Measurements from ENCODE around the gene USH2A.

The USH2A gene

DNA sequence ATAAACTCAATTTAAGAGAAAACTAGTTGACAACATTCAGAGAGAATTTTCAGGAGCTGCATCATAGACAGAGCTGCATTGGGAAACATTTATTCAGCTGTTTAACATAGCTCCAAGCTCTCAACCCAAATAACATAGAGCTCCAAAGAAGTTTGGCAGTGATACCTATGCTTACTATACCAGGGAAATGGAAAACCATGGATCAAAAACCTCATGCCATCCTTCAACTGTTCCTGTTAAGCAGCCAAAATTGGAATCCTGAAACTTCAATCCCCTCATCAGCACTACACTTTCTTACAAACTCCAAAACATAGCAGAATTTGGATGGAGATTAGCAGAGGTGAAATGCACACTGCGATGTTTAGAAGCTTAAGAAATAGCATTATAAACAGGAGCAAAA, 164.4 kb downstream of the USH2A start:
- no peak for DNase-seq (ENCODE audit: low read depth)
- H3K4me3 ChIP-seq (ENCODE audit: low read length) = no peak overlapping the region
- TF ChIP-seq, protein P1, sequence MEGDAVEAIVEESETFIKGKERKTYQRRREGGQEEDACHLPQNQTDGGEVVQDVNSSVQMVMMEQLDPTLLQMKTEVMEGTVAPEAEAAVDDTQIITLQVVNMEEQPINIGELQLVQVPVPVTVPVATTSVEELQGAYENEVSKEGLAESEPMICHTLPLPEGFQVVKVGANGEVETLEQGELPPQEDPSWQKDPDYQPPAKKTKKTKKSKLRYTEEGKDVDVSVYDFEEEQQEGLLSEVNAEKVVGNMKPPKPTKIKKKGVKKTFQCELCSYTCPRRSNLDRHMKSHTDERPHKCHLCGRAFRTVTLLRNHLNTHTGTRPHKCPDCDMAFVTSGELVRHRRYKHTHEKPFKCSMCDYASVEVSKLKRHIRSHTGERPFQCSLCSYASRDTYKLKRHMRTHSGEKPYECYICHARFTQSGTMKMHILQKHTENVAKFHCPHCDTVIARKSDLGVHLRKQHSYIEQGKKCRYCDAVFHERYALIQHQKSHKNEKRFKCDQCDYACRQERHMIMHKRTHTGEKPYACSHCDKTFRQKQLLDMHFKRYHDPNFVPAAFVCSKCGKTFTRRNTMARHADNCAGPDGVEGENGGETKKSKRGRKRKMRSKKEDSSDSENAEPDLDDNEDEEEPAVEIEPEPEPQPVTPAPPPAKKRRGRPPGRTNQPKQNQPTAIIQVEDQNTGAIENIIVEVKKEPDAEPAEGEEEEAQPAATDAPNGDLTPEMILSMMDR (conservative IDR thresholded peaks at IDR 0.05; ENCODE audit: low read length) = no peak

DNA sequence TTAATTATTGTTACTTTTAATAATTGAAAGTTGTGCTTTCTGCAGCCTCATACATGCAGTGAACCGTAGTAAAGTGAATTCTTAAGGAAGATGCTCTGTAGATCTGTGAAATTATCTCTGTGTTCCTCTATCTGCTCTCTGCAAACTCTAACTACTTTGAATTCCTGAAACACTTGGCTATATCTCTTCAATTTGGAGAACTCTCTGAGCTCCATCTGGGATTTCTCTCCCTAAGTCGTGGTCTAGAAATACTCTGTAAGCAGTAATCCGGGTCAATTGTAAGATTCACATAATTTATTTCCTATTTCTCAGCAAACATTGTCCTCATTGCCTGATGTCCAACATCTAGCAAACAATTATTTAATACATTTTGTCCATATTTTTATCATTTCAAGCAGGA, 164.9 kb downstream of the USH2A start:
- TF ChIP-seq, protein P1 (conservative IDR thresholded peaks at IDR 0.05; ENCODE audit: low read length) = no peak
- no peak overlapping the region for H3K4me3 ChIP-seq (ENCODE audit: low read length)
- no peak for DNase-seq (ENCODE audit: low read depth)

DNA sequence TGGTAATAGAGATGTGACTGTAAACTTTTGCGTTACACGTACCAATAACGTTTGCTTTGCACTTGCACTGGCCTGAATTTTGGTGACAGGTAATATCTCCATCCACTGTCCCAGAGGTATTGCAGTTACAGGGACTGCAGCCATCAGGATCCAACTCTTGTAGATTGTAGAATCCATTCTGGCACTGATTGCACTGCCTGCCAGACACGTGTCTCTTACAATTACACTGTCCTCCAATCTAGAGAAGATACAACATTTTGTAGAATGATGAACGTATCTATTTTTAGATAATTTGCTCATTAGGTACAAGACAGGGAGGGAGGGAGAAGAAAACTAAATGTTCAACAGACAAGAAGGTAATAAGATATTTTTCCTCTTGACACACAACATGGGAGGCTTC, 172.4 kb downstream of the USH2A start:
- no peak overlapping the region for H3K4me3 ChIP-seq (ENCODE audit: low read length)
- TF ChIP-seq, protein P1 (conservative IDR thresholded peaks at IDR 0.05; ENCODE audit: low read length) = no peak
- DNase-seq (ENCODE audit: low read depth) = no peak

DNA sequence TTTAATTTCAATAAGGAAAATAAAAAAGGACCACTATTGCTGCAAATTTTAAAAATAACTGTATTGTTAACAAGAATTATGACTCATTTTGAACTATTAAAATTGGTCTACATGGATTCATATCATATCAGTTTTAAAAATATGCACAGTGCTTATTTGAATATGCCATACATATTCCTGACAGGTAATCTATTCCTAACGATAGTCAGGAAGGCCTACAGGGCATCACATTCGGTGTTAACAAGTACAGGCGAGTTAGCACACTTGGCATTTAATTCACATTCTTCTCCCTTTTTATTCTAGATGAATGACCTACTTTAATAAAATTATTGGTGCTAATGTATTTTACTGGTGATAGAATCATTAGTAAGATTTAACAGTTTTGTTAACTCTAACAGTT, 174.6 kb downstream of the USH2A start:
- TF ChIP-seq, protein P1 (conservative IDR thresholded peaks at IDR 0.05; ENCODE audit: low read length) = no peak
- no peak for DNase-seq (ENCODE audit: low read depth)
- H3K4me3 ChIP-seq (ENCODE audit: low read length) = no peak overlapping the region

DNA sequence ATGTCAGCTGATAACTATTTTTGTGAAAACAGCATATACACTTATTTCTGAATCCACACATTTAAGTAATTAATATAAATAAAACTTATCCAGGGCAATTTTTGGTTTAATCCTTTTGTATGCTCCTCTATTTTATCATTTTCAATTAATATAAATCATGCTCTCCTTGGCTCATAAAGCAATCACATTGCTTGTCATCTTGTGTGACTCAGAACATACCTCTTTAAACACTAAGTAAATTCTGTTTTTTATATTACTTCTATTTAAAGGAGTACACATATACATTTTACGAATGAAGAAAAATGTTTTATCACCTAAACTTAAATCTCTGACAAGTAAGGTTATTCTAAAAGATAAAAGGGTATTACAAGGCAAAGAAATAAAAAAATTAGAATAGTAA, 175.3 kb downstream of the USH2A start:
- DNase-seq (ENCODE audit: low read depth) = no peak
- TF ChIP-seq, protein P1 (conservative IDR thresholded peaks at IDR 0.05; ENCODE audit: low read length) = no peak
- no peak overlapping the region for H3K4me3 ChIP-seq (ENCODE audit: low read length)

DNA sequence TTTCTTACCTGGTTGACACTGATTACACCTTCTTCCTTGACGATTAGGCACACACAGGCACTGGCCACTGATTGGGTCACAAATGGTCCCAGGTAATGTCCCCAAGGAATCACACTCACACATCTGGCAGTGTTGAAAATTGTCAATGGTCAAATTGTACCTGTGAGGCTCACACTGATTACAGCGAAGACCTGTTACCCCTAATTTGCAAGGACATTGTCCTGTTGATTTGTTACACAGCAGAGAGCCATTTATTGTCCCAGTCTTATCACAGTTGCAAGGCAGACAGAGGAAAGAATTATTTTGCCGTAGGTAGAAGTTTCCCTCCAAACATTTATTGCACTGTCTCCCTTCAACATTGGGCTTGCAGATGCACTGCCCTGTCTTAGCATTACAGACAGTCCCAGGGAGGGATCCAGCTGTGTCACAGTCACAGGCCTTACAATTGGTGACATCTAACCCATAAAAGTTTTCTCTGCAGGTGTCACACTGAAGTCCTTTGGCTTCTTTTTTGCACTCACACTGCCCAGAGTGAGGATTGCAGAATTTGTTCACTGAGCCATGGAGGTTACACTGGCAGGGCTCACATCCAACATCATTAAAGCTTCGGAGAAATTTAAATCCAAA, 176.6 kb downstream of the USH2A start:
- H3K4me3 ChIP-seq (ENCODE audit: low read length) = no peak overlapping the region
- DNase-seq (ENCODE audit: low read depth) = no peak
- TF ChIP-seq, protein P1 (conservative IDR thresholded peaks at IDR 0.05; ENCODE audit: low read length) = no peak

DNA sequence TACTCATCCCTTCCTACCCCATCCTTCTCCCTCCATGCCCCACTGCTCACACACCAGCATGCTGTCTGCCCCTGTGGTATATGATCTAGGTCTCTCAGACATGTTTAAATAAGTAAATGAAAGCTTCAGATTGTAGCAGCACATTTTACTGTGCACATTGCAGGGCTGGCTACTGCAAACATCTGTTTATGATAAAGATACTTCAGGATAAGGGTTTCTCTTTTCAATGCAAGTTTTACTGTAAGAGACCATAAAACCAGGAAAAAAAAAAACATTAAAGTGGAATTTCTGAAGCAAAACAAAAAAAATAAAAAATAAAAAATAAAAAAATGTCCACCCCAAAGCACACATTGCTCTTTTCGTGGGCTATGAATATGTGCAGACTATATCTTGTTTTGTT, 184.4 kb downstream of the USH2A start:
- TF ChIP-seq, protein P1 (conservative IDR thresholded peaks at IDR 0.05; ENCODE audit: low read length) = no peak
- H3K4me3 ChIP-seq (ENCODE audit: low read length) = no peak overlapping the region
- DNase-seq (ENCODE audit: low read depth) = no peak
